ENCODE results near the gene HRH4.

Gene HRH4

GRCh38 chr18:24486684-24487083 is 26.2 kb downstream of the HRH4 start:
- H3K27me3 ChIP-seq (ENCODE audit: insufficient read depth, poor library complexity, severe bottlenecking) = no peaks in the 10 kb centered on the region
- no peak overlapping the region for H3K27ac ChIP-seq (replicated peaks)
- DNase-seq (ENCODE audit: low read depth in 1 of 2, low spot score in 1 of 2) = no peak
- H3K4me3 ChIP-seq (replicated peaks; ENCODE audit: insufficient read depth, low read length) = no peak overlapping the region
- TF ChIP-seq GABPA (IDR thresholded peaks at IDR 0.05; ENCODE audit: low read depth) = no peak

DNA sequence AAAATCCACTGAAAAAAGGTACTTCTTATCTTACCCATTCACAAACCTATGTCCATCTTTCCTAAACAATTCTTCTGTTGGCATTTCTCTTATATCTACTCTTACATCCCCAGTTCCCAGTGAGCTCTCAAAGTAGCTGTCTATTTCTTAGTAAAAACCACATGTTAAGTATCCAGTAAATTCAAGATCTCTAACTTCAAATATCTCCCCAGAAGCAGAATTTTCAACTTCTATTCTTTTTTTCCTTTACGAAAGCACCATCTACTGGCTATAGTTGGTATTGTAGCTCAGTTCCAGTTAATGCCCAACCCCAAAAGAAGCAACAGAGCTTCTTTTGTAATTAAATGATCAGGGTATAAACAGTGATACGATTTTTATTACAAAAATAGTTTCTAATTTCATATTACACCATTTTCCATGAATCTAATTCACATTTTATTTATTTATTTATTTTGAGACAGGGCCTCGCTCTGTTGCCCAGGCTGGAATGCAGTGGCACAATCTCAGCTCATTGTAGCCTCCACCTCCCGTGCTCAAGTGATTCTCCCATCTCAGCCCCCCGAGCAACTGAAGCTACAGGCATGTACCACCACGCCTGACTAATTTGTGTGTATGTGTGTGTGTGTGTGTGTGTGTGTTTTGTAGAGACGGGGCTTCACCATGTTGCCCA is 28.5 kb downstream of the HRH4 start:
- Histone ChIP-seq H3K27me3 (ENCODE audit: insufficient read depth, poor library complexity, severe bottlenecking) (no peaks in the 10 kb centered on the region), H3K27ac (replicated peaks) (peak overlapping the region; percentile 43), H3K4me3 (replicated peaks; ENCODE audit: insufficient read depth, low read length) (no peak overlapping the region)
- TF ChIP-seq CTCF (IDR thresholded peaks at IDR 0.05; ENCODE audit: insufficient read depth, low read length) (peak; percentile 58), POLR2AphosphoS5 (IDR thresholded peaks at IDR 0.05; ENCODE audit: low read depth) (no peak), GABPA (IDR thresholded peaks at IDR 0.05; ENCODE audit: low read depth) (no peak), SPI1 (IDR thresholded peaks at IDR 0.05; ENCODE audit: borderline replicate concordance, low read depth) (no peak)
- TF ChIP-seq, protein P1, sequence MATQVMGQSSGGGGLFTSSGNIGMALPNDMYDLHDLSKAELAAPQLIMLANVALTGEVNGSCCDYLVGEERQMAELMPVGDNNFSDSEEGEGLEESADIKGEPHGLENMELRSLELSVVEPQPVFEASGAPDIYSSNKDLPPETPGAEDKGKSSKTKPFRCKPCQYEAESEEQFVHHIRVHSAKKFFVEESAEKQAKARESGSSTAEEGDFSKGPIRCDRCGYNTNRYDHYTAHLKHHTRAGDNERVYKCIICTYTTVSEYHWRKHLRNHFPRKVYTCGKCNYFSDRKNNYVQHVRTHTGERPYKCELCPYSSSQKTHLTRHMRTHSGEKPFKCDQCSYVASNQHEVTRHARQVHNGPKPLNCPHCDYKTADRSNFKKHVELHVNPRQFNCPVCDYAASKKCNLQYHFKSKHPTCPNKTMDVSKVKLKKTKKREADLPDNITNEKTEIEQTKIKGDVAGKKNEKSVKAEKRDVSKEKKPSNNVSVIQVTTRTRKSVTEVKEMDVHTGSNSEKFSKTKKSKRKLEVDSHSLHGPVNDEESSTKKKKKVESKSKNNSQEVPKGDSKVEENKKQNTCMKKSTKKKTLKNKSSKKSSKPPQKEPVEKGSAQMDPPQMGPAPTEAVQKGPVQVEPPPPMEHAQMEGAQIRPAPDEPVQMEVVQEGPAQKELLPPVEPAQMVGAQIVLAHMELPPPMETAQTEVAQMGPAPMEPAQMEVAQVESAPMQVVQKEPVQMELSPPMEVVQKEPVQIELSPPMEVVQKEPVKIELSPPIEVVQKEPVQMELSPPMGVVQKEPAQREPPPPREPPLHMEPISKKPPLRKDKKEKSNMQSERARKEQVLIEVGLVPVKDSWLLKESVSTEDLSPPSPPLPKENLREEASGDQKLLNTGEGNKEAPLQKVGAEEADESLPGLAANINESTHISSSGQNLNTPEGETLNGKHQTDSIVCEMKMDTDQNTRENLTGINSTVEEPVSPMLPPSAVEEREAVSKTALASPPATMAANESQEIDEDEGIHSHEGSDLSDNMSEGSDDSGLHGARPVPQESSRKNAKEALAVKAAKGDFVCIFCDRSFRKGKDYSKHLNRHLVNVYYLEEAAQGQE (IDR thresholded peaks at IDR 0.05; ENCODE audit: insufficient replicate concordance, low read depth) = no peak
- peak; percentile 41 to 47 for DNase-seq (ENCODE audit: low read depth in 1 of 2, low spot score in 1 of 2)

GRCh38 chr18:24490539-24490938 is 30.1 kb downstream of the HRH4 start:
- Histone ChIP-seq H3K27ac (replicated peaks) (no peak overlapping the region; the same call in 1 of the 2 replicates), H3K4me3 (replicated peaks; ENCODE audit: insufficient read depth, low read length) (no peak overlapping the region), H3K27me3 (ENCODE audit: insufficient read depth, poor library complexity, severe bottlenecking) (no peaks in the 10 kb centered on the region)
- TF ChIP-seq SPI1 (IDR thresholded peaks at IDR 0.05; ENCODE audit: borderline replicate concordance, low read depth) = peak; percentile 91
- TF ChIP-seq, protein P1 (IDR thresholded peaks at IDR 0.05; ENCODE audit: insufficient replicate concordance, low read depth) = no peak
- peak; percentile 66 to 75 for DNase-seq (ENCODE audit: low read depth in 1 of 2, low spot score in 1 of 2)

DNA sequence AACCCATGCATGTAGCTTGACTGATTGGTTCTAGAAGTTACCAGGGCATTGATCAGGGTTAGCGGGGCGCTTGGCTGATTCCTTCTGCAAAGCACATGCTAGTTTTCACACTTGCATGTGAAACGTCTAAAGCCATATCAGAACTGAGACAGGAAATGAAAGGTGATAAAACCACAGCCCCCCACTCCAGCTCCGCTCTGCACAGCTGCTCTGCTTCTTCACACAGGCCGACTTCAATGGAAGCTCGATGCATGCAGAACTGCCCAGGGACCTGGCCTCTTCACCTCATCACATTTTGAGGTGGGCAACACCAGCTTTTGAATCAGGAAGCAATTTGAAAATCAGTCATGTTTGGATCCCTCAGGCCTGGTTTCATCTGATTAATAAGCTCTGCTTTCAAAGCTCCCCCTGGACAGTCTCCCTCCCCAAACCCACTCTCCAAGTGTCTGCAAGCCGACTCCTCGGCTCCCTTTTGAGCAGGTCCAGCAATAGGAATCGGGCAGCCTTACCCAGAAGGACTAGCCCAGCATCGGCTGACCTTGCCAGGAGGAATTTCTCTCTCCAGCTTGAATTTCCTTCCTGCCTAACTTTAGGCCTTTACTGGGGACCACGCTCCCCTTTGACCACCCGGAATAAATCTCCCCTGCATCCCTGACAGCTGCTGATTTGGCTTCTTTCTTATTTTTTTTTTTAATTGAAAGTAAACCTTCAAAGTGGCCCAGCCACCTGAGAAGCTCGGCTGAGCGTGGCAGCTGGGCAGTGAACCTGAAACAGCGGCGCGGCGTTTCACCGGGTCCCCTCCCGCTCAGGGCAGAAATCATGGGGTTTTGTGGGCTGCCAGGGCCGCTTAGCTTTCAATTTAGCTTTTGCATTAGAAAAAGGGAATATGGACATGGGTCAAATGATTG is 31.7 kb downstream of the HRH4 start:
- no peak for DNase-seq (ENCODE audit: low read depth in 1 of 2, low spot score in 1 of 2)

More for the DNA sequence above, 31.7 kb downstream of the HRH4 start:
- TF ChIP-seq GABPA (IDR thresholded peaks at IDR 0.05; ENCODE audit: low read depth) (no peak), POLR2AphosphoS5 (IDR thresholded peaks at IDR 0.05; ENCODE audit: low read depth) (no peak)
- TF ChIP-seq, protein P1 (IDR thresholded peaks at IDR 0.05; ENCODE audit: insufficient replicate concordance, low read depth) = no peak
- H3K27ac ChIP-seq (replicated peaks) = no peak overlapping the region
- H3K4me3 ChIP-seq (replicated peaks; ENCODE audit: insufficient read depth, low read length) = no peak overlapping the region
- no peaks in the 10 kb centered on the region for H3K27me3 ChIP-seq (ENCODE audit: insufficient read depth, poor library complexity, severe bottlenecking)

All from HL-60 (cell line).